Skeletal muscle tissue (tissue), 4 donors: Measurements from ENCODE around the gene STAT1. TPM values are rescaled to one million over a fixed set of nuclear protein-coding genes. Genes with fewer than 3 reads are reported as not detected.

Experiments
- H3K27ac ChIP-seq: one replicate; pipeline ENCODE4 v1.7.0; 2013; ENCODE audit warnings: mild to moderate bottlenecking, low read depth, low read length, inconsistent platforms
- H3K27me3 ChIP-seq, 3 donors: one replicate each; pipeline ENCODE4 v1.7.0; 2013; ENCODE audit warnings: low read length in 3 of 3; ENCODE audit not compliant: control insufficient read depth in 3 of 3, insufficient read depth in 3 of 3
- H3K36me3 ChIP-seq, 3 donors: one replicate each; pipeline ENCODE4 v1.7.0; 2013; ENCODE audit warnings: low read length in 3 of 3; ENCODE audit not compliant: control insufficient read depth in 3 of 3, insufficient read depth in 3 of 3
- H3K4me1 ChIP-seq, 3 donors: one replicate each; pipeline ENCODE4 v1.7.0; 2013; ENCODE audit warnings: low read length in 3 of 3, mild to moderate bottlenecking in 3 of 3; ENCODE audit not compliant: control insufficient read depth in 3 of 3, insufficient read depth in 3 of 3
- H3K4me3 ChIP-seq, 3 donors: one replicate each; pipeline ENCODE4 v1.7.0; 2013; ENCODE audit warnings: low read length in 3 of 3
- H3K9ac ChIP-seq, 3 donors: one replicate each; pipeline ENCODE4 v1.7.0; 2013; ENCODE audit warnings: low read length in 3 of 3, mild to moderate bottlenecking in 3 of 3, moderate library complexity in 2 of 3, low read depth in 1 of 3
- H3K9me3 ChIP-seq, 3 donors: one replicate each; pipeline ENCODE4 v1.7.0; 2013; ENCODE audit warnings: low read length in 3 of 3; ENCODE audit not compliant: control insufficient read depth in 3 of 3
- total RNA-seq: library from RNA; depleted of rRNA; stranded (reverse); fragments of >200 nt; gene quantifications from one replicate; pipeline ENCODE4 v1.2.3, GENCODE V29; 2014
- donor health status: Osteomylitis.

The STAT1 gene
- total RNA-seq, 1 donor from 2014 or later, result 30.3 TPM

GRCh38 chr2:190950566-190950991, 63.4 kb downstream of the STAT1 start:
- Histone ChIP-seq H3K4me1 (peaks cover 2 to 8% (median 3%) of the 10 kb centered on the region in 3 donors), H3K36me3 (no peaks in the 10 kb centered on the region), H3K9ac (no peak overlapping the region), H3K9me3 (no peaks in the 10 kb centered on the region), H3K27ac (no peak overlapping the region), H3K4me3 (no peak overlapping the region), H3K27me3 (no peaks in the 10 kb centered on the region)

GRCh38 chr2:190948671-190949070, 65.3 kb downstream of the STAT1 start:
- Histone ChIP-seq H3K4me1 (peaks cover 2 to 8% (median 3%) of the 10 kb centered on the region in 3 donors), H3K4me3 (no peak overlapping the region), H3K9ac (no peak overlapping the region), H3K9me3 (no peaks in the 10 kb centered on the region), H3K36me3 (no peaks in the 10 kb centered on the region), H3K27me3 (no peaks in the 10 kb centered on the region), H3K27ac (no peak overlapping the region)

GRCh38 chr2:190947711-190948251, 66.2 kb downstream of the STAT1 start:
- Histone ChIP-seq H3K9me3 (no peaks in the 10 kb centered on the region), H3K27me3 (no peaks in the 10 kb centered on the region), H3K27ac (no peak overlapping the region), H3K9ac (peak overlapping the region in 1 of 3 donors; percentile 51), H3K36me3 (no peaks in the 10 kb centered on the region), H3K4me3 (peak overlapping the region in 1 of 3 donors; percentile 44), H3K4me1 (peaks cover 2 to 8% (median 3%) of the 10 kb centered on the region in 3 donors)

- H3K4me1 ChIP-seq, result peaks cover 2 to 8% (median 3%) of the 10 kb centered on the region in 3 donors
- H3K9me3 ChIP-seq, result no peaks in the 10 kb centered on the region
- no peak overlapping the region for H3K9ac ChIP-seq
- no peak overlapping the region for H3K4me3 ChIP-seq
- no peak overlapping the region for H3K27ac ChIP-seq
- H3K27me3 ChIP-seq, result no peaks in the 10 kb centered on the region
- H3K36me3 ChIP-seq, result no peaks in the 10 kb centered on the region
These were observed 66.8 kb downstream of the STAT1 start for GRCh38 chr2:190947141-190947540.

- Histone ChIP-seq H3K4me3 (no peak overlapping the region), H3K36me3 (no peaks in the 10 kb centered on the region), H3K27ac (no peak overlapping the region), H3K9ac (no peak overlapping the region), H3K4me1 (peaks cover 0 to 11% (median 3%) of the 10 kb centered on the region in 3 donors), H3K27me3 (no peaks in the 10 kb centered on the region), H3K9me3 (no peaks in the 10 kb centered on the region)
These were observed 70.3 kb downstream of the STAT1 start for GRCh38 chr2:190943706-190944105.

GRCh38 chr2:190942697-190943096, 71.3 kb downstream of the STAT1 start:
- H3K9me3 ChIP-seq, result no peaks in the 10 kb centered on the region
- H3K4me3 ChIP-seq, result no peak overlapping the region
- H3K36me3 ChIP-seq, result no peaks in the 10 kb centered on the region
- no peak overlapping the region for H3K27ac ChIP-seq
- H3K4me1 ChIP-seq, result peaks cover 0 to 8% (median 2%) of the 10 kb centered on the region in 3 donors
- H3K9ac ChIP-seq, result no peak overlapping the region
- no peaks in the 10 kb centered on the region for H3K27me3 ChIP-seq

- Histone ChIP-seq H3K27ac (no peak overlapping the region), H3K36me3 (no peaks in the 10 kb centered on the region), H3K9me3 (no peaks in the 10 kb centered on the region), H3K27me3 (no peaks in the 10 kb centered on the region), H3K4me1 (peaks cover 0 to 4% (median 0%) of the 10 kb centered on the region in 3 donors), H3K9ac (no peak overlapping the region), H3K4me3 (no peak overlapping the region)
These were observed 72.4 kb downstream of the STAT1 start for GRCh38 chr2:190941571-190941970.

GRCh38 chr2:190940454-190940853, 73.5 kb downstream of the STAT1 start:
- Histone ChIP-seq H3K4me3 (peak overlapping the region in 1 of 3 donors; percentile 4), H3K9ac (no peak overlapping the region), H3K27ac (no peak overlapping the region), H3K9me3 (no peaks in the 10 kb centered on the region), H3K36me3 (no peaks in the 10 kb centered on the region), H3K4me1 (peaks cover 0 to 4% (median 0%) of the 10 kb centered on the region in 3 donors), H3K27me3 (no peaks in the 10 kb centered on the region)

GRCh38 chr2:190938771-190939335, 75.1 kb downstream of the STAT1 start:
- H3K27ac ChIP-seq, result no peak overlapping the region
- H3K9ac ChIP-seq, result no peak overlapping the region
- H3K4me3 ChIP-seq, result no peak overlapping the region

GRCh38 chr2:190935054-190935453, 78.9 kb downstream of the STAT1 start:
- Histone ChIP-seq H3K4me1 (no peaks in the 10 kb centered on the region), H3K27me3 (no peaks in the 10 kb centered on the region), H3K4me3 (no peak overlapping the region), H3K27ac (no peak overlapping the region), H3K36me3 (peaks cover 0 to 4% (median 3%) of the 10 kb centered on the region in 3 donors), H3K9me3 (no peaks in the 10 kb centered on the region), H3K9ac (no peak overlapping the region)

More at GRCh38 chr2:190938771-190939335, 75.1 kb downstream of the STAT1 start:
- Histone ChIP-seq H3K4me1 (peaks cover 0 to 4% (median 0%) of the 10 kb centered on the region in 3 donors), H3K27me3 (no peaks in the 10 kb centered on the region), H3K36me3 (no peaks in the 10 kb centered on the region), H3K9me3 (no peaks in the 10 kb centered on the region)
